RWPE1 (cell line): ENCODE measurements around the gene HRNR.

ENCODE experiments used
- CTCF ChIA-PET: fragments of 350-600 bp; sonication (Branson Sonifier 250); formaldehyde crosslinking; extraction: SDS; loops from one replicate; lab custom pipeline; 2021; lab: Yijun Ruan, JAX
- POLR2A ChIA-PET: fragments of 400-600 bp; formaldehyde crosslinking; extraction: SDS; loops from one replicate; lab custom pipeline; 2020; ENCODE audit warnings: antibody characterized with exemption; ENCODE audit not compliant: low non-redundant PET; lab: Yijun Ruan, JAX
- DNase-seq: peaks from one replicate; pipeline ENCODE4 v3.0.0; 2012; ENCODE audit warnings: low spot score
- H3K27ac ChIP-seq: fragments of 450-650 bp; 2 replicates; pipeline ENCODE4 v1.5.1; 2017
- CTCF ChIP-seq: fragments of 450-650 bp; conservative IDR thresholded peaks from 2 replicates; pipeline ENCODE4 v1.5.1; 2017; ENCODE audit warnings: low read depth, mild to moderate bottlenecking

HRNR gene

GRCh38 chr1:152182944-152183361 lies 41.0 kb downstream of the HRNR start:
- peak overlapping the region; percentile 91 for H3K27ac ChIP-seq
- ChIA-PET POLR2A (interaction anchor here (1.1 kb wide), 1 partner anchor 148 kb away, joined by 5 read pairs; no protein-coding TSS in a partner anchor), CTCF (interaction anchor here (0.6 to 3.3 kb wide), 6 partner anchors 42 to 1819 kb away, joined by 3 to 20 read pairs (median 4); partner anchors contain the start of gene RPRD2)
- DNase-seq, result peak; percentile 79
- no peak for TF ChIP-seq CTCF

GRCh38 chr1:152182431-152182830 lies 41.6 kb downstream of the HRNR start:
- ChIA-PET POLR2A (interaction anchor here (1.1 kb wide), 1 partner anchor 147 kb away, joined by 5 read pairs; no protein-coding TSS in a partner anchor), CTCF (interaction anchor here (0.7 to 2.8 kb wide), 4 partner anchors 40 to 276 kb away, joined by 3 to 12 read pairs (median 4); partner anchors contain the start of gene HRNR)
- H3K27ac ChIP-seq, result peak overlapping the region; percentile 91
- TF ChIP-seq CTCF, result no peak; the same call in 1 of the 2 replicates
- no peak for DNase-seq

DNA sequence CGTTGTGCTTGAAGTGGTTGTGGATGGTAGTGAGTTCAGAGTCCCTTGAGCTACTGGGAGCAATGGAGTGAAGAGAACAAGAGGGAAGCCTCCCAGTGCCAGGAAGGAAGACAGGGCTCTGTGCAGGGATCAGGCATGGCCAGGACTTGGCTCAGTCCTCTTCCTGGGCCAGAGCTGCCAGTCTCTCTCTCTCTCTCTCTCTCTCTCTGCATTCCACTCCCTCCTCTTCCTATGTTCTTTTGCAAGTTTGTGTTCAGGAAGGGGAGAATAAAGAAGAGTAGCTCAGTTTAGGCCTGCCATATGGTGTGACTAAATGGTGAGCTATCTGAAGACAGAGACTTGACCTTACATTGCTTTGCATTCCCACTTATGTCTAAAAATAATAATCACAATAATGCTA lies 44.4 kb downstream of the HRNR start:
- no peak for DNase-seq
- H3K27ac ChIP-seq, result peak overlapping the region; percentile 78
- ChIA-PET POLR2A (no interaction called here), CTCF (interaction anchor here (1.3 kb wide), 1 partner anchor 37 kb away, joined by 4 read pairs; no protein-coding TSS in a partner anchor)
- TF ChIP-seq CTCF, result no peak

- no peak for TF ChIP-seq CTCF
- ChIA-PET POLR2A (no interaction called here), CTCF (no interaction called here)
- no peak for DNase-seq
- H3K27ac ChIP-seq, result no peak overlapping the region
Measured at GRCh38 chr1:152170287-152170905, 53.6 kb downstream of the HRNR start.

DNA sequence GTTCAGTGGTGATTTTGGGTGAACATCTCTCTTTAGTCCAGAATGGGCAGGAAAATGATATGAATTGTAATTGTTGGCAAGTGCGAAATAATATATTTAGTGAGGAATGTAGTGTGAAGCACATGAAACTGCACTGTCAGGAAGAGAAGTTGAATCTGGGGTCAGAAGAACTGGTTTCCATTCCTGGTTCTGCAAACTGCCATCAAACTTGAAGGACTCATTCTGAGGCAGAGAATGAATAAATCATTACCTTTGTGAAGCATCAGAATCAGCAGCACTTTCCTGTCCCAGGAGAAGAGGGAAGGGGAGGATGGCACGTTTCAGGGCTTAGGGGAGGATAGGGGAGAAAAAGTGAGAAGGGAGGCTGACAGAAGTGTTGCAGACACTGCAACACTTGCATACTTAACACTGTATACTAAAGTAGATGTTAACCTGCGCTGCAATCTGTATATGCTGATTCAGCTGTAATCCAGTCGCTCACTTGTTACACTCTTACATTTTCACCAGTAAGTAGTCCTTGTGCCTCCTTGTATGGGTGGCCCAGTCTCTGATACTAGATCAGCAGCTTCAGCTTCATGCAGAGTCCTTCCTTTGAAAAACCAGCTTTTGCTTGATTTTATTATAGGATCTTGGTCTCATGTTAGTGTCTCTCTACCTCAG lies 54.5 kb downstream of the HRNR start:
- TF ChIP-seq CTCF, result no peak
- CTCF ChIA-PET, result no interaction called here
- DNase-seq, result no peak
- POLR2A ChIA-PET, result no interaction called here
- no peak overlapping the region for H3K27ac ChIP-seq

DNA sequence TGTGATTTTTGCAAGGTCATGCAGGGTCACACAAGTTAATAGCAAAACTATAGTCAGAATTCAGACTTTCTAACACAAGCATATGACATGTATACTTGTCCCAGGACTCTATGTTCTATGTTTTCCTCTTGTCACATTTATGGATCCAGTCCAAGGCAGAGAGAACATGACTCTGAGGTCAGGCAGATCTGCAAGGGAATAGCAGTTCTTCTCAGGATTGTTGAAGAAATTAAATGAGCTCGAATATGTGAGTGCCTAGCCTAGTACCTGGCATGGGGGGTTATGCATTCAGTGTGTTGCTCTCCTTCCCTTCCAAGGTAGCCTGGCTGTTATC lies 55.5 kb downstream of the HRNR start:
- no peak for DNase-seq
- no peak for TF ChIP-seq CTCF
- ChIA-PET POLR2A (no interaction called here), CTCF (interaction anchor here (1.0 to 1.8 kb wide), 2 partner anchors 18 to 26 kb away, joined by 3 to 6 read pairs; no protein-coding TSS in a partner anchor)
- H3K27ac ChIP-seq, result peak overlapping the region; percentile 89
